ENCODE data around the gene PLPPR5.

Gene PLPPR5

GRCh38 chr1:98870959-98871903 lies 133.4 kb downstream of the PLPPR5 start:
- H3K4me1 ChIP-seq (ENCODE audit: control insufficient read depth, insufficient read depth, low read length) = no peaks in the 10 kb centered on the region
- TF ChIP-seq ZBTB17 (tag by site-specific recombination; IDR thresholded peaks at IDR 0.05) (peak; percentile 52), MZF1 (tag by site-specific recombination; IDR thresholded peaks at IDR 0.05; ENCODE audit: borderline replicate concordance) (no peak), TCF7L2 (IDR thresholded peaks at IDR 0.05; ENCODE audit: borderline replicate concordance, low read depth, low read length) (peak; percentile 48; the same call in 1 of the 2 replicates), ZNF677 (tag by site-specific recombination; IDR thresholded peaks at IDR 0.05) (no peak)
- H3K27ac ChIP-seq (ENCODE audit: extremely low read depth, low read depth, low read length) = no peak overlapping the region
- ChIA-PET CTCF (no interaction called here), POLR2A (no interaction called here)
- no peaks in the 10 kb centered on the region for H3K9me3 ChIP-seq (ENCODE audit: control insufficient read depth, insufficient read depth, low read depth, low read length)
- no peaks in the 10 kb centered on the region for H3K36me3 ChIP-seq (ENCODE audit: control insufficient read depth in 2 of 2, insufficient read depth in 1 of 2, low read length in 2 of 2)
- H3K4me3 ChIP-seq (ENCODE audit: low read depth, low read length) = no peak overlapping the region

- CTCF ChIA-PET = no interaction called here
- Histone ChIP-seq H3K27ac (ENCODE audit: extremely low read depth, low read depth, low read length) (no peak overlapping the region), H3K4me1 (ENCODE audit: control insufficient read depth, insufficient read depth, low read length) (no peaks in the 10 kb centered on the region), H3K4me3 (ENCODE audit: low read depth, low read length) (no peak overlapping the region), H3K36me3 (ENCODE audit: control insufficient read depth in 2 of 2, insufficient read depth in 1 of 2, low read length in 2 of 2) (no peaks in the 10 kb centered on the region), H3K9me3 (ENCODE audit: control insufficient read depth, insufficient read depth, low read depth, low read length) (no peaks in the 10 kb centered on the region)
- TF ChIP-seq ZNF175 (tag by site-specific recombination; IDR thresholded peaks at IDR 0.05) (no peak), ZFP37 (tag by site-specific recombination; IDR thresholded peaks at IDR 0.05) (no peak), ZNF2 (tag by site-specific recombination; IDR thresholded peaks at IDR 0.05) (no peak), ZNF670 (tag by site-specific recombination; IDR thresholded peaks at IDR 0.05; ENCODE audit: low read depth) (no peak), ZNF658 (tag by site-specific recombination; IDR thresholded peaks at IDR 0.05) (no peak), ZNF140 (tag by site-specific recombination; IDR thresholded peaks at IDR 0.05) (no peak), ZNF37A (tag by site-specific recombination; IDR thresholded peaks at IDR 0.05) (no peak), ZNF155 (tag by site-specific recombination; IDR thresholded peaks at IDR 0.05) (no peak), ZEB2 (tag by site-specific recombination; IDR thresholded peaks at IDR 0.05) (no peak), SP7 (tag by site-specific recombination; IDR thresholded peaks at IDR 0.05) (no peak)
- POLR2A ChIA-PET = no interaction called here
Measured at GRCh38 chr1:98865796-98866195, 138.9 kb downstream of the PLPPR5 start.

- H3K9me3 ChIP-seq (ENCODE audit: control insufficient read depth, insufficient read depth, low read depth, low read length) = no peaks in the 10 kb centered on the region
- no peak overlapping the region for H3K27ac ChIP-seq (ENCODE audit: extremely low read depth, low read depth, low read length)
- ChIA-PET POLR2A (no interaction called here), CTCF (no interaction called here)
- H3K4me1 ChIP-seq (ENCODE audit: control insufficient read depth, insufficient read depth, low read length) = no peaks in the 10 kb centered on the region
- no peaks in the 10 kb centered on the region for H3K36me3 ChIP-seq (ENCODE audit: control insufficient read depth in 2 of 2, insufficient read depth in 1 of 2, low read length in 2 of 2)
- no peak overlapping the region for H3K4me3 ChIP-seq (ENCODE audit: low read depth, low read length)
- TF ChIP-seq ZNF24 (tag by site-specific recombination; IDR thresholded peaks at IDR 0.05) (no peak), HOXD13 (CRISPR knock-in tag; IDR thresholded peaks at IDR 0.05; ENCODE audit: borderline replicate concordance) (no peak), PBX3 (CRISPR knock-in tag; IDR thresholded peaks at IDR 0.05) (no peak), ZNF274 (IDR thresholded peaks at IDR 0.05; ENCODE audit: low read length) (no peak), ZNF274 (tag by site-specific recombination; IDR thresholded peaks at IDR 0.05; ENCODE audit: borderline replicate concordance) (no peak), ZBTB44 (tag by site-specific recombination; IDR thresholded peaks at IDR 0.05) (no peak), CTCF (tag by site-specific recombination; IDR thresholded peaks at IDR 0.05) (no peak), ZNF302 (tag by site-specific recombination; IDR thresholded peaks at IDR 0.05; ENCODE audit: low read depth) (no peak), ZNF629 (tag by site-specific recombination; IDR thresholded peaks at IDR 0.05) (no peak), KLF10 (tag by site-specific recombination; IDR thresholded peaks at IDR 0.05) (no peak), PRDM10 (tag by site-specific recombination; IDR thresholded peaks at IDR 0.05) (no peak)
Measured at GRCh38 chr1:98860329-98860728, 144.3 kb downstream of the PLPPR5 start.

All from HEK293 (cell line).